Heart right ventricle (tissue), 16 donors: ENCODE results near the gene OPRM1. TPM values are rescaled to one million over a fixed set of nuclear protein-coding genes. Genes with fewer than 3 reads are reported as not detected.

Experiments
- ATAC-seq, 8 donors: fragments of 200-7000 bp; cut with Tn5 transposase; one replicate each; pipeline ENCODE4 v1.9.1; 2020; ENCODE audit warnings: mild to moderate bottlenecking in 8 of 8, moderate library complexity in 8 of 8, moderate number of reproducible peaks in 1 of 8
- DNase-seq, 2 donors: peaks; one replicate each; pipeline ENCODE4 v3.0.0-alpha.2; 2020
- H3K27ac ChIP-seq, 10 donors: fragments of 200-600 bp; sonication (generic) in 2 of 10; one replicate each; pipeline versions ENCODE4 v1.5.0 to v1.8.0; 2020 to 2022; ENCODE audit warnings: mild to moderate bottlenecking in 3 of 10
- H3K27me3 ChIP-seq, 7 donors: fragments of 200-600 bp; one replicate each; pipeline ENCODE4 v1.8.0; 2021 to 2022; ENCODE audit warnings: mild to moderate bottlenecking in 2 of 7
- H3K36me3 ChIP-seq, 9 donors: fragments of 200-600 bp; sonication (generic) in 1 of 9; one replicate each; pipeline versions ENCODE4 v1.5.0 to v1.8.0; 2020 to 2022; ENCODE audit warnings: mild to moderate bottlenecking in 2 of 9
- H3K4me1 ChIP-seq, 9 donors: fragments of 200-600 bp; sonication (generic) in 1 of 9; one replicate each; pipeline versions ENCODE4 v1.5.0 to v1.8.0; 2020 to 2022; ENCODE audit warnings: mild to moderate bottlenecking in 4 of 9
- H3K4me3 ChIP-seq, 10 donors: fragments of 200-600 bp; sonication (generic) in 2 of 10; one replicate each; pipeline versions ENCODE4 v1.5.0 to v1.8.0; 2020 to 2022; ENCODE audit warnings: mild to moderate bottlenecking in 7 of 10, moderate library complexity in 2 of 10
- H3K9me3 ChIP-seq, 11 donors: fragments of 200-600 bp in 10 of 11; sonication (generic) in 2 of 11; one replicate each; pipeline versions ENCODE4 v1.5.0 to v1.8.0; 2013 to 2022; ENCODE audit warnings: mild to moderate bottlenecking in 2 of 11, control low read depth in 1 of 11, moderate library complexity in 1 of 11
- whole genome bisulfite sequencing, 2 donors: extraction: QIAGEN DNeasy Blood & Tissue Kit; methylation state at CpG; one replicate each; pipeline ENCODE4 v1.1.7; 2013; ENCODE audit warnings: inconsistent platforms in 1 of 2; 5-methylcytosine and 5-hydroxymethylcytosine counted together
- intact Hi-C, 10 donors: fragments of 100-400 bp; cut with DNase I; formaldehyde crosslinking; loops; one replicate each; pipeline versions ENCODE4 v1.11.1 to v1.14.2; 2022
- polyA plus RNA-seq, 2 donors: library from polyadenylated mRNA; stranded (reverse); fragments of 200-250 nt; gene quantifications; one replicate each; pipeline ENCODE4 v1.2.3, GENCODE V29; 2013
- total RNA-seq, 10 donors: library from RNA; stranded (reverse); fragmentation: NEBNext Ultra II Directional in 3 of 10; extraction: Animal tissue kit (Norgen Biotek cat#: 25700) in 3 of 10; gene quantifications; one replicate each; pipeline versions ENCODE4 v1.2.1 to v1.2.4, GENCODE V29; 2021 to 2023
- TF ChIP-seq, protein P1 (sequence below), 9 donors: fragments of 200-600 bp; sonication (generic) in 2 of 9; IDR thresholded peaks; one replicate each; pipeline versions ENCODE4 v1.5.0 to v1.8.0; 2021 to 2022; ENCODE audit warnings: antibody characterized with exemption in 9 of 9, mild to moderate bottlenecking in 5 of 9, moderate library complexity in 1 of 9
- donor health status: Arrhythmogenic right ventricular cardiomyopathy.
- donor health status: ischemic (EF 13 %, LVEDD 7.1; RV severe dilation, severe dysfunction).
- donor health status: healthy with polysubstance abuse.
- donor health status: DM: no; HTN: yes; CAD: no.
- donor health status: DM: no; HTN: no; CAD: no.
- donor health status: ischemic (EF 25% LVEDD 6.9; RV normal size, moderate dysfunction).
- donor health status: ischemic (EF 25% LVEDD 5.7; RV mildly dilated, moderate dysfunction).
- donor health status: healthy.
- donor health status: DM: yes; HTN: yes; CAD: no.
- donor health status: Ischemic cardiomyopathy.
- donor health status: ischemic (EF 35%, LVEDD 5.7; RV mildly dilated, moderate dysfunction).
- donor health status: nonischemic (EF 11% LVEDD 7.7; RV severe dilation, severe dysfunction).
- donor health status: DM: yes; HTN: yes; CAD: no.
- donor health status: PGD.
- donor health status: ischemic (EF 29% LVEDD 5.4; RV normal size, mild dysfunction).
- donor health status: nonischemic (EF 23%, LVEDD 6.1; RV moderate dilation, normal function).

Gene OPRM1
- total and polyA plus RNA-seq, 12 donors, result not detected

DNA sequence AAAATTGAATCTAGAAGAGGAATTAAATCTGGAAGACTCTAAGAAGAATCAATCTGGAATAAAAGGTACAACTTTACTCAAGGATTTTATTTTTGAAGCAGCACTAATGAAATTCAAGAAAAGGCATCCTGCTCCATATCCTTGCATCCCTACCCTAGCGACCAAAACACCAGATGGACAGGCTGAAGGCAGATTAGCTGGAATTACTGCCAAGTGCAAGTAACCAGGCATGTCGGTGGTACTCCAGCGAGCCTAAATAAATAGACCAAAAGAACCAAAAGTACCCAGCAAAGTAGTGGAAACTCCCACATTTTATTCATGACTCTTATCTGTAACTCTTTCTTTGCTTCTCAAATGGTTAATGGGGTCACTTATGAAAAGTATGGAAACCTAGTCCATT, 21.0 kb downstream of the OPRM1 start:
- WGBS, 2 donors, result 74 to 91% methylated on average over 3 of the region's 3 CpGs
- no peak for ATAC-seq
- intact Hi-C loops, result no loop called here

DNA sequence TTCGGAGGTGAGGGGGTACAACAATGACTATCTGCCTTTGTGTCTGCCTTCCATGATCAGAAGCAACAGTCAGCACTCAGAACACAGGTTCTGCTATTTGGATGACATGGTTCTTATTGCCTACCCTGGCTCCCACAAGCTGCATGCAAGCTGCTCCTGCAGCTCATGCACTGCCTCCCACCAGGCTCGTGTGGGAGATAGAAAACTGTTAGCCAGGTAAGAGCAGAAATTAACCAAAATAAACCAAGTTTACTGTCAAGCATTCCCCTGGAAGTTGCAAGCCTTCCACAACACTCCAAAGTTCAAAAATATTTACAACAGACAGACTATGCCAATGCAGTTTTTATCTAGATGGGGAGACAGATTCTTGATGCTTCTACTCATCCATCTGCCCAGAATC, 31.0 kb downstream of the OPRM1 start:
- 66 to 71% methylated on average over 2 of the region's 2 CpGs for WGBS, 2 donors

More for the DNA sequence above, 21.0 kb downstream of the OPRM1 start:
- Histone ChIP-seq H3K4me3 (no peak overlapping the region), H3K4me1 (no peaks in the 10 kb centered on the region), H3K27me3 (no peaks in the 10 kb centered on the region), H3K27ac (no peak overlapping the region), H3K9me3 (peaks cover 0 to 20% (median 2%) of the 10 kb centered on the region in 11 donors), H3K36me3 (no peaks in the 10 kb centered on the region)
- no peak for DNase-seq
- TF ChIP-seq, protein P1, sequence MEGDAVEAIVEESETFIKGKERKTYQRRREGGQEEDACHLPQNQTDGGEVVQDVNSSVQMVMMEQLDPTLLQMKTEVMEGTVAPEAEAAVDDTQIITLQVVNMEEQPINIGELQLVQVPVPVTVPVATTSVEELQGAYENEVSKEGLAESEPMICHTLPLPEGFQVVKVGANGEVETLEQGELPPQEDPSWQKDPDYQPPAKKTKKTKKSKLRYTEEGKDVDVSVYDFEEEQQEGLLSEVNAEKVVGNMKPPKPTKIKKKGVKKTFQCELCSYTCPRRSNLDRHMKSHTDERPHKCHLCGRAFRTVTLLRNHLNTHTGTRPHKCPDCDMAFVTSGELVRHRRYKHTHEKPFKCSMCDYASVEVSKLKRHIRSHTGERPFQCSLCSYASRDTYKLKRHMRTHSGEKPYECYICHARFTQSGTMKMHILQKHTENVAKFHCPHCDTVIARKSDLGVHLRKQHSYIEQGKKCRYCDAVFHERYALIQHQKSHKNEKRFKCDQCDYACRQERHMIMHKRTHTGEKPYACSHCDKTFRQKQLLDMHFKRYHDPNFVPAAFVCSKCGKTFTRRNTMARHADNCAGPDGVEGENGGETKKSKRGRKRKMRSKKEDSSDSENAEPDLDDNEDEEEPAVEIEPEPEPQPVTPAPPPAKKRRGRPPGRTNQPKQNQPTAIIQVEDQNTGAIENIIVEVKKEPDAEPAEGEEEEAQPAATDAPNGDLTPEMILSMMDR (IDR thresholded peaks at IDR 0.05), result no peak

DNA sequence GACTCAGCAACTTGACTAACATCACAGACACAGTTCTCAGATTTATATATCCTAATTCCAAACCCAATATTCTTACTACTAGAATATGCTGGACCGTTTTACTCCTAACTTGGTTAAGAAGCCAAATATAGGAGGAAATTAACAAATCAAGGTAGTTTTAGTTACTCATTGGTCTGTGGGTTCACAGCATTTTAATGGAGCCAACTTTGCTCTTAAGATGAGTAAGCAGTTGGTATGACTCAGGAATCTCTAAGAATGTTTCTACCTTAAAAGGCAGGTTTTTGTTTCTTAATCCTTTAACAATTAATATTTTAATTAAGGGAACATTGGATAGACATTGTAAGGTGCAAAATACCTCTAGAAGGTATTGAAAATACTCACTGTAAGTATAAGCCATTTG, 31.6 kb downstream of the OPRM1 start:
- no peak for DNase-seq
- intact Hi-C loops, result no loop called here
- no peaks in the 10 kb centered on the region for H3K27me3 ChIP-seq
- no peak overlapping the region for H3K27ac ChIP-seq
- no peaks in the 10 kb centered on the region for H3K36me3 ChIP-seq
- TF ChIP-seq, protein P1 (IDR thresholded peaks at IDR 0.05), result no peak
- no peak overlapping the region for H3K4me3 ChIP-seq
- whole genome bisulfite sequencing, 2 donors, result 61 to 71% methylated on average over 1 of the region's 1 CpG
- no peak for ATAC-seq
- no peaks in the 10 kb centered on the region for H3K4me1 ChIP-seq
- H3K9me3 ChIP-seq, result peaks cover 0 to 26% (median 0%) of the 10 kb centered on the region in 11 donors

More for the DNA sequence above, 31.0 kb downstream of the OPRM1 start:
- no peak for ATAC-seq
- H3K27me3 ChIP-seq, result no peaks in the 10 kb centered on the region
- no peak for DNase-seq
- H3K9me3 ChIP-seq, result peaks cover 0 to 31% (median 3%) of the 10 kb centered on the region in 11 donors
- H3K36me3 ChIP-seq, result no peaks in the 10 kb centered on the region
- no peak overlapping the region for H3K4me3 ChIP-seq
- TF ChIP-seq, protein P1 (IDR thresholded peaks at IDR 0.05), result no peak
- no peaks in the 10 kb centered on the region for H3K4me1 ChIP-seq
- intact Hi-C loops, result no loop called here
- H3K27ac ChIP-seq, result no peak overlapping the region

DNA sequence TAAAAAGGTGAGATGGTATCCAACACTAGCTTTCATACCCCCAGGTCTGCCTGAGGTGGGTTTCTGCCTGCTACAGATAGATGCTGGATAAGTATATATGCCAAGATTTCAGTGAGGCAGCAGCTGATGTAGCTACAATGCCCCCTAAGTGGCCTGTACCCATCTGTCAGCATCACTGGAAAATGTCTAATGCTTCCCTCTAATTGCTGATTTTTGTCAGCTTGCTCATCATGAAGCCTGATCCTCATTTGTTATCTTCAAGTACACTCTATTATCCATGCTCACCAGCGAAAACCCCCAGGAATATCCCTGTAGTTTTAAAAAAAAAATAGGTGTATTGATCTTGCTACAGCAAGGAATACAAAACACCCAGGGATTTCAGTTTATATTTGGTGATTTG, 32.2 kb downstream of the OPRM1 start:
- Histone ChIP-seq H3K36me3 (no peaks in the 10 kb centered on the region), H3K4me3 (no peak overlapping the region), H3K4me1 (no peaks in the 10 kb centered on the region), H3K9me3 (peaks cover 0 to 20% (median 0%) of the 10 kb centered on the region in 11 donors), H3K27ac (no peak overlapping the region), H3K27me3 (no peaks in the 10 kb centered on the region)
- DNase-seq (no peak), ATAC-seq (no peak)
- TF ChIP-seq, protein P1 (IDR thresholded peaks at IDR 0.05), result no peak
- 47 to 55% methylated on average over 1 of the region's 1 CpG for WGBS, 2 donors
- intact Hi-C loops, result no loop called here
